GM19438 (cell line): Measurements from ENCODE around the gene LEMD1.
"Not testable (repeated sequence)": the region's sequence is repeated elsewhere in the genome, so short reads cannot be mapped to it uniquely, and the experiment has no call there.

Experiments used
- ATAC-seq: cut with Tn5 transposase; IDR thresholded peaks from one replicate; pipeline ENCODE4 v1.9.1; 2021; ENCODE audit warnings: low read depth; ENCODE audit not compliant: unreplicated experiment

Gene LEMD1

DNA sequence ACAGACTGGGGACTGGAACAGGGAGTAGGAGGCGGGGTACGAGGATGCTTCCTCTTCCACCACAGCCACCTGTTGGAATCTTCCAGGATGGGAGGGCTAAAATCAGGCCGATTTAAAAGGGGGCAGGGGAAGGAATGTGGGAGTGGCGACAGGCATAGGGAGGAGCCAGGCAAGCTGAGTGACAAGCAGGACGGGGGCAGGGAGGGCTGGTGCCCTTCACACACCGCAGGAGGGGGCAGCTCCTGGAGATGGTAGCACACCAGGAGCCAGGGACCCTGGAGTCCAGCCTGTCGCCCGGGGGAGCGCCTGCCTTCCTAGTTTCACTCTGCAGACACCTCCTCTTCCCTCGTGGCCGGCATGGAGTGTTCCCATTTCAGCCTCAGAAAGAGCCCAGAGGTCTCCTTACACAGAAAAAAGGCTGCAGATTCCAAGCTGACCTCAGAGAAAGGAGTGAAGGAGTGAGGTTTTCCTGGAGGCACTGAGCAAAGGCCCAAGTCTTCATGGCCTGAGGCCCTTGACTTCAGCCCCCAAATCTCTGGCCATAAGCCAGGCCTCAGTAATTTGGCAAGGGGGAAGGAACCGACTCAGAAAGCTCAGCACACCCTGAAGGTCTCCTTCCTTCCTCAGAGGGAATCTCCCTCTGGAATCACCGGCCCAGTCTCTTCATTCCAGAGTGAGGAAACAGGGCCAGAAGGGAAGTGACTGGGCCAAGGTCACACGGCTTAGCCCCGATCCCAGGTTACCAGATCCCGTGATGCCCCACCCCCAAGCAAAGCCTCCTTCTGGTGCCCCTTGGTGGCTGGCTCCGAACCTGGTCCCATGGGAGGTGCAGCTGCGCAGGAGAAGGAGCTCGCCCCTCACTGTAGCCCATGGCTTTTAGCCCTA is 25.8 kb upstream of the LEMD1 start:
- ATAC-seq, result no peak

DNA sequence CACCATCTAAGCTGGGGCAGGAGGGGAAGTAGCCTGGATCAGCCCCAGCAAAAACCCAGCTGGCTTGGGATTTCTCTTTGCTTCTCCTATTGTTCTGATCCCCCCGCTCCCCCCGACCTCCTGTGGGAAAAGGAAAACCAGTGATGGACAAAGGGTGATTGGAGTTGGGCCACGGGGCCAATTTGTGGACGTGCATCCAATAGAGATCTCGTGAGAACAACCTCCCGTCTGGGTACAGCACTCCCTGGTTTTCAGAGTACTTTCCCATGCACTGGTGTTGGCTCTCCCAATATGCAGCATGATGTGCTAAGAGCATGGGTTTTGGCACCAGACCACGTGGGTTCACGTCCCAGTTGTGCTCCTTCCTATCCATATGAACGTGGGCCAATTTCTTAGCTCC is 25.0 kb upstream of the LEMD1 start:
- ATAC-seq, result no peak

DNA sequence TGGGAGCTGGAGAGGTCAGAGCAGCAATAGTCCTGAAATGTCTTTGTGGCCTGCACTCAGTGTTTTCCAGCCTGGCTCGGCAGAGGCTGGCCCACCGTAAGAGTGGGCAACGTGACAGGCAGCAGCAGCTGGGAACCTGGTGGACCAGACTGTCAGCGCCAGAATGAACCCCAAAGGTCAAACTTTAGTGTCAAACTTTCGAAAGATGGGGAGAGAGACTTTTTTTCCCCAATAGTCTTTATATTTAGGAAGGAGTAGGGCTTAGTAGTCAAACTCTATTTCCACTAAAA is 23.7 kb upstream of the LEMD1 start:
- ATAC-seq, result no peak

DNA sequence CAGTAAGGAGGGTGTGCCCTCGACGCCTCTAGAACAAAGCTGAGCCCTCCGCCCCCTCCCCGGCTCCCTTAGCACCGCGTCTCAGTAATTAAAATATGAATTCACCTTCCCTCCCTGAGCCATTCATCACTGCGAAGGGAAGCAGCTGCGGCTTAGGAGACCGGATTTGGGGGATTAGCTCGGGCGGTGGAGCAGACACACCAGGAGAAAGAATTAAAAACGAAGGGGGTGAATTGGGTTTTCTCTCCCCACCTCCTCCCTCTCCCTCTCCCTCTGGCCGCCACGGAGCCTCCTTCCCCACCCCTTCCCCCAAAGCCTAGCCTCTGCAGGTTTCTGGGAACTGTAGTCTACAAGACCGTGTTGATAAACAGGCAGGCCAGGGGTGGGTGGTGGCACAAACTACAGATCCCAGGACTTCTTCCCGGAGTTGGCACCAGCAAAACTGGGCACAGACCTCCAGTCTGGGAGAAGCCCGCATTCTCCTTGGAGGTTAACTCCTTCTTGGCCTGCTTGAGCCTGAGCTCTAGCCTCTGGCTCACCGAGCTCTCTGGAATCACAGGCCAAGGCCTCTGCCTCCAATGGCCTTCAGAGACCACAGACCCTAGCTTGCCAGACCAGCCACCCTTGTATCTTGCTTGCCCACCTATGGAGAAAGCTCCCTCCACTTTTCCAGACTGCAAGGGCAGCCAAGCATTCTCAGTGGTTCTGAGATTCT is 23.2 kb upstream of the LEMD1 start:
- no peak for ATAC-seq

DNA sequence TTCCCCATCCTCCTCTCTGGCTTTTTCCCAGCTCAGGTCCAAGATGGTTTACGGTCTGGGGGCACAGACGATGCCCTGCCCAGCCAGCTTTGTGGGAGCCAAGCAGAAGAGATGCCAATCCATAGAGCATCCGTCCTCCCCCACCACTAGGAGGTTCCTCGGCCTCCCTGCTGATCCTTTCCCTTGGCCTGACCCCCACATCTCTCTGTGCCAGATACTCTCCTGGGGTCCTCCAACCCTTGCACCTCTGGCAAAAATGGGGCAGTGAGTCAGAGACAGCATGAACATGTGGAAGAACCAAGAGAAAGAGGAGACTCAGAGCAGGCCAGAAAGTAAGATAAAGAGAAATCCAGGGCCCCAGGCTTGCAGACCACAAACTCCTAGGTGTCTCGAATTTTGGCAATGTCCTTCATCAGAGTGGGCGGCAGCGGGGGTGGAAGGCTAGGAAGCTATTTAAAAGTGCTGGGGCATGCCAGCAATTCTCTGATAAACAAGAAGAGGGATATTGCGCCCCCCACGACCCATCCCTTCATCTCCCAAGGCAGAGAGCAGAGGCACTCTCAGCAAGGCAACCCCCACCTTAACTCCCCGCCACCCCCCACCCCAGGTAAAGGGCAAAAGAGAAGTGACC is 22.6 kb upstream of the LEMD1 start:
- no peak for ATAC-seq

DNA sequence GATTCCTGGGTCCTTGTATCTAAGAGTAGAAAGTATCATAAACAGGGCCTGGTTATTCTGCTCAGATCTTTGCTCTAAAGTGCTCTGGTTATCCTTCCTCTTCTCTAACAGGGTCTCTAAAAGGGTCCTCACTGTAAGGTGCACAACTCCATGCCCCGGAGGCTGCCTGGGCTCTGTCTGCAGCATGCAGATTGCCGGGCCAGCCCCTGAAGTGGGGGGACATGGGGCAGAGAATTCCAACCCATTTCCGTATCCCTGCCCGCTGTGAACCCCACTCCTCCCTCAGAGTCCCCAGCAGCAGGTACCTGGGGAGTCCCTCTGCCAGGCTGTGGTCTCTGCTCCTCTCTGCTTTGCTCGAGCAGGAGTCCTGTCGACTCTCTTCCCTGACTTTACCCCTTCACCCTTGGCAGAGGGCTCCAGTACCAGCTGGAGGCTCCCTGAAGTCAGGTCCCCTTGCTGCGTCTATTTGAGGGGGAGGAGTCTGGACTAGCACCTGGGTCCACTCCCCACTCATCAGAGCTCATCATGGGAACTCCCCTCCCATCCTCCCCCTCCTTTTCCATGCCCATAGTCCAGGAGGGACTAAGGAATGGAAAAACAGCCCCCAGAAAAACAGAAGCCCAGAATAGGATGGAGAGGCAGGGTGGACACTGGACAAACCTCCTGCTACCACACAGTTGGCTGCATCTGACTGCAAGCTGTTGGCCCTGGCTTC is 21.9 kb upstream of the LEMD1 start:
- no peak for ATAC-seq

DNA sequence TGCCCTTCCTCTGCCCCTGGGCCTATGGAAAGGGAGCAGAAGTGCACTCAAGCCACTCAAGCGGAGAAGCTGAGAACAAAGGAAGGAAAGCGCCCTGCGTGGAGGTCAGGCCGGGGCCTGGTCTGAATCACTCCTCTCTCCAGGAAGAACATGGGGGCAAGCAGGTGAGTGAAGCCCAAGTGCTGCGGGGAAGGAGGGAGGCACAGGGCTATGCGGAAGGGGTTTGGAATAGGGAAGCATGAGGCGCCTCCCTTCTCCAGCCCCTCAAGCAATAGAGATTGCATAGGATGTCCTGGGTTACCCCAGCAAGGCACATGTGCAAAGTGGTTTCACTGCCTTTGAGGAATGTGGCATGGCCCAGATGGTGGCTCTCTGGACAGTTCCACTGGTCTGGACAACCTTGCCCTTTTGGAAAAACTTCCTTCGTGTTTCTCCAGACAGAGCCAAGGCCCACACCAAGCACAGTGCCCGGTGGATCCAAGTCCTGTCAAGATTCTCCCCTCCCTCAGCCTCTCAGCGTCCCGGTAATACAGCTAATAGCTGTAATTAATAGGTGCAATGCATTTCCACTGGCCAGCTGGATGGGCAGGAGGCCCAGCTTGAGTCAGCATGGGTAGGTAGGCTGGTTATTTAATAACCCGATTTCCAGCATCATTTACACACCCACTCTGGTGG is 20.3 kb upstream of the LEMD1 start:
- ATAC-seq, result no peak

DNA sequence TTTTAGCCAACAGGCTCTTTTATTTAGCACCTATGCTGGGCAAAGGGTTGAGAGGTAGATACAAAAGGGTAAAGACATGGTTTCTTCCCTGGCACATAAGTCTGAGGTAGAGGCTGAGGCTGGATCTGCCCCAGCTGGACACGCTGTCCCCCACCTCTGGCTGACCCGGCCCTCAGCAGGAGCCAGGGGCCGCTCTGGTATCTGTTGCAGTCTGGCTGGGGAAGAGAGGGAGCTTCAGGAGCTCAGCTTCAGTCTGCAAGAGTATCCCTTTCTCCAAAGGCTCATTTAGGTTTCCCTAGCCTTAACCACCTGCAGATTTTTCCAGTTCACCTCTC is 19.8 kb upstream of the LEMD1 start:
- no peak for ATAC-seq

DNA sequence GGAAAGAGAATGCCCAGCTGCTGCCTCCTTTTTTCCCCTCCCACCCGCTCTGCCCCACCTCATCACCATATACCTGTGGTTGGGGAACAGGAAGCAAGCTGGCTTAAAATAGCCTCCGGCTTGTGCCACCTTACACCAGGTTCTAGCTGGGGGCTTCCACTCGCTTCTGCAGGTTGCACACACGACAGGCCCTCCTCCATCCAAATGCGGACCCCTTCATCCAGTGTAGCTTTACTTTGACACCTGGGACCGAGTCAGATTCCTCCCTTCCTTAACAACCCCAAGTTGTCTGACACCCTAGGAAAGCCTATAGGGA is 19.4 kb upstream of the LEMD1 start:
- no peak for ATAC-seq

DNA sequence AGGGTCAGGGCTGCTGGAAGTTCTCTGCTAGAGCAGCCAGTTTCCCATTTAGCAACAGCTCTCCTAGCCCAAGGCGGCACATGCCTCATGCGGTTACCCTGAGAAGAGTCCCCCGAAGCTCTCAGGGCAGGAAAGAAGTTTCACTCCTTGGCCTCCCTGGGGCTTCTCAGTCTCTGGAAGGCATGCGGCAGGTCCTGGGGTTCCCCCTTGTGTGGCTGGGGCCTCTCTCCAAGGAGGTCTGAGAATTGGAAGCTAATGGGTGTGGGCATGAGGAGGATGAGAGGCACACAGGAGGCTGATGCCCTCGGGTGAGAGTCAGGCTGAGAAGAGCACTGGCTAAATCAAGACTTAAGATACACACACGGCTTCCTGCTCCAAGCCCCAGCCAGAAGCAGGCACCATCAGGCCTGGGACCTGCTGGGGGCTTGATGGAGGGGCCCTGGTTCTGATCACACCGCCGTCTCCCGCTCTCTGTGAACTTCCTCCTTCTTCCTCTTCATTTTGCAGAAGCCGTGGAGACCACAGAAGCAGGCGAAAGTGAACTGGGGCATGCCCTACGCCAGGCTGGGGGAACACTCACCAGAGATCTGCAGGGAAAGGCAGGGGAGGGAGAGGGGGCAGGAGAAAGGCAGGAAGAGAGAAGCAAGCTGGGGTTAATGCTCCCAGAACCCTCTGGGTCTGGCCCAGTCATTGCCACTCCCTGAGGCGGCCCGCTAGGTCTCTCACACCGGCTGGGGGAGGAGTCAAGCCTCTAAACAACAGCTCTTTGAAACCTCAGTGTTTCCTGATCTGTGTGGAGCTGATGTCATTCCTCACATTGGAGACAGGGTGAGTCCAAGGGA is 18.8 kb upstream of the LEMD1 start:
- peak; percentile 74 for ATAC-seq

DNA sequence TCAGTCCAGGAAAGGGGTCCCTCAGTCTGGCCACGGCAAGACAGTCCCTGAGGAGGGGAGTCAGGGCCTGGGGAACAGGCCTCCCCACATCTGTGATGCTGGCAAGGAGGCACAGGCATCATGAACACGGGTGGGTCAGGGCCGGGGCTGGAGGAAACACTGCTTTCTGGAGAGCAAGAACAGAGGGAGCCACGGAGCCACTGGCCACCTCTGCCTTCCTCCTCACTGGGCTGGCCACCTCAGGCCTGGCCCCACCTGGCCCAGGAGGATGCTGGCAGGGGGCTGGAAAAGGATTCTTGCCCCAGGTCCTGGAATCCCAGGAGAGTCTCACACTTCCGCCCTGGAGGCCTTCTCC is 18.2 kb upstream of the LEMD1 start:
- no peak for ATAC-seq

DNA sequence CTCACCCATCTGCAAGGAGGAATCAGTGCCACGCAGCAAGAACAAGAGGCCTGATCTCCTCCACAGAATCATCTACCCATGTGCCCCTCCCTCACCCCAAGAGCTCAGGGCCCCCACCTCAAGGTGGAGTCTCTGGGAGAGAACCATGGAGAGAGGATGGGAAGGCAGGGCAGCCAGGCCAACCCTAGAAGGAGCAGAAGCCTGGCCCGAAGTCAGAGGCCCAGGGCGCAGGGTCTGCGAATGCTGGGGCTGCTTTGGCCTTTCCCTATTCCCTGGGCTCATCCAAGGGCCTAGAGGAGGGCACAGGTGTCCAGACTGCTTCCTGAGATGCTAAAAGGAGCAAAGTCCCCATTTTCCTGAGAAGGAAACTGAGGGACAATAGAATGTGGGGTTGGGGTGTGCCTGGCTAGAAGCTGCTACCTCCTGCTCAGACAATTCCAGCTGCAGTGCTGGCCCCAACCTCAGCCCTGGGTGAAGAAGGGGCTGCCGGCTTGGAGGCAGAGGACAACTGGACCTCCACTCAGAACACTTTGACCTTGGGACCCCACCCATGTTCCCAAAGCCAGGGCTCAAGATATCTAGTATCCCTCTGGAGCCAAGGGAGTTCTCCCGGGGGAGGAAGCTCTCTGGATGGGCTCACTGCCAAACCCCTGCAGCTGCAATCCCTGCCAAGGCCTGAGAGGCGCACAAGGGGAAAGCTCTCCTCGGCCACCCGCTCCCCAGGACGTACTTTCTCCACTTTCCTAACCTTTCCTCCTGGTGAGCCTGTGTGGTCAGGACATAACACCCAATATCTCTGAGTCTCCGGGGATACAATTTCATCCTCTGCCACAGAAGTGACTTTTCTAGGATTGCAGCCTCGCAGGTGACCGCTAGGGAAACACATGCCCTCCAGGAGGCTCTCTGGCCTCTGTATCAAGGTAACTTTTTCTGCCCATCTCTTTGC is 16.6 kb upstream of the LEMD1 start:
- ATAC-seq, result no peak

DNA sequence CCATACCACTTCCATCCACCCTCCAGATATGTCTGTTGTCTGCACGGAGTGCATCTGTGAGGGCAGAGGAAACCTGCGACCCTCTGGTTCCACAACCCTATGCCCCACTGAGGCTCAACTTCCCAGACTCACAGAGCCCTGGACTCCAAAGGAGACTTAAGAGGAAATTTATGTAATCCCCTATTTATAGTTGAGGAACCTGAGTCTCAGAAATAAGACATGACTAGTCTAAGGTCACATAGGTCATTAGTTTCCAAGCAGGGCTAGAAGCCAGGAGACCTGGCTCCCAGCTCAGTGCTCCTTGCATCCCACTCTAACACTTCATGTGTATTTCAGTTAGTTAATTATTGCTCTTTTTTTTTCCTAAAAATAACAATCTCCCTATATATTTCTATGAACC is 15.7 kb upstream of the LEMD1 start:
- ATAC-seq, result no peak

DNA sequence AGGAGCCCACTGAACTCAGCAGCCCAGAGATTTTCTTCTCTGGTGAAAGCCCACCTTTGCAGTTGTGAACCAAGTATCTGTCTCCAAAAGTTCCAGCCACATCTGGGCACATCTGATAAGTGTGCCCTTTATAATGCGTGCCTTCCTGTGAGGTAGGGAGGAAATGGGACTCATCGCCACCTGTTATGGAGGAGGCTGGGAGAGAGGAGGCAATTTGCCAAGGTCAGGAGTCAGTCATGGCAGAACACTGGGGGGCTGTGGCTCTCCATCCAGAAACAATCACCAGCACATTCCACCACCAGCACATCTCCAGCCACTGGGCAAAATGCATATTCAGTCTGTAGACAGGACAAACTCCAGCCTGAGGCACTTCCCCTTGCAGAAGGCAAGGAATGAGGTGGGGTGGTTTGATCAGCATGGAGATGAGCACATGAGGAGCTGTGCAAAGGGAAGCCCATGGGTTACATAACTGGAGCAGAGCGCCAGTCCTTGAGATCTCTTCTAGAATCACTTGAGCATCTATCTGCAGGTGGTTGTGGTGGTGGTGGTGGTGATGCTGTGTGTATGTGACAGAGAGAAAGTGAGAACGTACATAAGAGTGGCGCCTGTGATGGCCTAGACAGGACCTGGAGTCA is 15.0 kb upstream of the LEMD1 start:
- ATAC-seq, result no peak

DNA sequence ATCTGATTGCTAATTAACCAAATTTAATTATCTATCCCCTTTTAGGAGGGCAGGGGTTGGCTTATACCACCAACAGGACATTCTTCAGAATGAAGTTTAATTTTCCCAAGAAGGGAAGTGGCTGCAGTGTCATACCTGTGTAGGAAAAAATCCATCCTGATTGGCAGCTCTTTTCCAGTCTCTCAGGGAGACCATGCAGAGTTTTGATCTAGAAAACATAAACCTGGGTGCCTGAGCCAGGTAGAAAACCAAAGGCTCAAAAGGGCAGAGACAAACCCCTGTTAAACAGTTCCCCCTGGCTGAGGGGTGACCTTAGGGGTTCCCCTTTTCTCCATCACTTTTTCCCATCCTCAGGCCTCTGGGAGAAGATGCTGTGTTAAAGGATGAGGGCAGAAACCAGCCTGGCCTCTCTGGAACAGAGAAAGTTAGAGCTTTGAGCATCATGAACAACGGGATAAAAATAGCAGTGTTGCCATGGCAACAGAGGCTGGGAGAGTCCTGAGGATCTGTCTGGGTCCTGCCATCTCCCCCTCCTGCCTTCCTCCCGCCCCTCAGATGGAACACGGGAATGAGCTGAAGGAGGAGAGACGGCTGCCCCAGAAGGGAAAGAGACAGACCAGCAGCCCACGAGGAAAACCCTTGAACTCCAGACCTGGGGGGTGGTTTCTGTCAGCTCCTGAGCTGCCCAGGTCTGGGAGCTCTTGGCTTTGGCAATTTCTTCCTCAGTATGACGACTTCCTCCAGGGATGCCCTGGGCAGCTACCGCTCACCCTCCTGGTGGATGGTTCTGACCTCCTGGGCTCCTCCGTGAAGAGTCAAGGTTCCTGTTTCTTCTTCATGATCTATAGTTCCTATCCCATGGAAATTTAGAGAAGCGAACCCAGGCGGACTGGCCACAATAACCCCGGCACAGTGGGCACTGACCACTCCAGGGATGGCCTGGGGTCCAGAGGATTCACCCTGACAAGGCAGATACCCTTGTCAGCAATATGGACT is 14.0 kb upstream of the LEMD1 start:
- no peak for ATAC-seq

DNA sequence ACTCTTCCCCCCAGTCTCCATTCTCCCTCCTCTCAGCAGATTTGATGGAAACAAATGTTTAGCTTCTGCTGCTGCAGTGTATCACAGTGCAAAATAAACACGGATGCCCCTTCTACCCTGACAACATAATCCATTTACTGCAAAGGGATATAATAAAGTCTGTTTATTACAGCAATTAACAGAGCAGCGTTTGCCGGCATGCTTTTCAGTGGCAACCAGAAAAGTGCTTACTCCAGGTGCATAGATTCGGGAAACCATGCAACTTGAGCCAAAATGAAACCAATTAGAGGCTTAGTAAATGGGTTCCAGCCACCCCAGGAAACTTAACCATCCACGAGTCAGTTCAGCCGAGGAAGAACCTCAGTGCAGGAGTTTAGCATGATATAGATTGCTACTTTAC is 12.9 kb upstream of the LEMD1 start:
- no peak for ATAC-seq

DNA sequence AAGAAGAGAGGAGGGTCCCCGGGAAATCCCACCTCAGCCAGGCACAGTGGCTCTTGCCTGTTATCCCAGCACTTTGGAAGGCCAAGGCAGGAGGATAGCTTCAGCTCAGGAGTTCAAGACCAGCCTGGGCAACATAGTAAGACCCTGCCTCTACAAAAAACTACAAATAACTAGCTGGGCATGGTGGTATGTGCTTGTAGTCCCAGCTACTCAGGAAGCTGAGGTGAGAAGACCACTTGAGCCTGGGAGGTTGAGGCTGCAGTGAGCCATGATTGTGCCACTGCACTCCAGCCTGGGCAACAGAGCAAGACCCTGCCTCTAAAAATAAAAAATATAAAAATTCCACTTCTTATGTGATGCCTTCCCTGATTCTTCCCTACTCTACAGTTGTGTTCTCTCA is 10.8 kb upstream of the LEMD1 start:
- not testable (repeated sequence) for ATAC-seq
